Lower leg skin (tissue), 4 donors: ENCODE results near the gene RNF144A. TPM values are rescaled to one million over a fixed set of nuclear protein-coding genes. Genes with fewer than 3 reads are reported as not detected.

Experiments used
- DNase-seq, 2 donors: peaks; one replicate each; pipeline ENCODE4 v3.0.0-alpha.2; 2019; ENCODE audit warnings: low spot score in 2 of 2
- H3K4me3 ChIP-seq: fragments of 200-600 bp; sonication (generic); 2 replicates; pipeline ENCODE4 v1.5.1; 2017; ENCODE audit warnings: mild to moderate bottlenecking, low read depth; ENCODE audit not compliant: poor library complexity, severe bottlenecking
- POLR2A ChIP-seq, 2 donors: fragments of 450-650 bp; IDR thresholded peaks; one replicate each; pipeline ENCODE4 v1.6.1; 2016 to 2017; ENCODE audit warnings: antibody characterized with exemption in 2 of 2, mild to moderate bottlenecking in 1 of 2, moderate library complexity in 1 of 2
- WGBS, 2 donors: methylation state at CpG; one replicate each; pipeline ENCODE4 v1.1.5; 2018; 5-methylcytosine and 5-hydroxymethylcytosine counted together
- intact Hi-C: fragments of 100-400 bp; cut with DNase I; formaldehyde crosslinking; loops from one replicate; pipeline ENCODE4 v1.15.0; 2023; ENCODE audit warnings: low total_unique reads
- total RNA-seq, 4 donors: library from RNA; depleted of rRNA; stranded (reverse); fragments of >200 nt; gene quantifications; one replicate each; pipeline ENCODE4 v1.1.0, GENCODE V29; 2016
- TF ChIP-seq, protein P1 (sequence below), 3 donors: fragments of 450-650 bp; IDR thresholded peaks; one replicate each; pipeline ENCODE4 v1.5.1; 2016; ENCODE audit warnings: antibody characterized with exemption in 3 of 3, mild to moderate bottlenecking in 3 of 3, moderate library complexity in 2 of 3

RNF144A gene
- total RNA-seq, 4 donors from 2014 or later = 5.2 to 10.9 (median 7.6) TPM

- DNase-seq = no peak
- WGBS, 2 donors = 49 to 67% methylated on average over 11 of the region's 11 CpGs
- no peak overlapping the region for H3K4me3 ChIP-seq
- intact Hi-C loops = loop anchor here (10.0 kb wide), 1 partner anchor 102 kb away; the partner anchor contains the start of gene RNF144A
- TF ChIP-seq, protein P1, sequence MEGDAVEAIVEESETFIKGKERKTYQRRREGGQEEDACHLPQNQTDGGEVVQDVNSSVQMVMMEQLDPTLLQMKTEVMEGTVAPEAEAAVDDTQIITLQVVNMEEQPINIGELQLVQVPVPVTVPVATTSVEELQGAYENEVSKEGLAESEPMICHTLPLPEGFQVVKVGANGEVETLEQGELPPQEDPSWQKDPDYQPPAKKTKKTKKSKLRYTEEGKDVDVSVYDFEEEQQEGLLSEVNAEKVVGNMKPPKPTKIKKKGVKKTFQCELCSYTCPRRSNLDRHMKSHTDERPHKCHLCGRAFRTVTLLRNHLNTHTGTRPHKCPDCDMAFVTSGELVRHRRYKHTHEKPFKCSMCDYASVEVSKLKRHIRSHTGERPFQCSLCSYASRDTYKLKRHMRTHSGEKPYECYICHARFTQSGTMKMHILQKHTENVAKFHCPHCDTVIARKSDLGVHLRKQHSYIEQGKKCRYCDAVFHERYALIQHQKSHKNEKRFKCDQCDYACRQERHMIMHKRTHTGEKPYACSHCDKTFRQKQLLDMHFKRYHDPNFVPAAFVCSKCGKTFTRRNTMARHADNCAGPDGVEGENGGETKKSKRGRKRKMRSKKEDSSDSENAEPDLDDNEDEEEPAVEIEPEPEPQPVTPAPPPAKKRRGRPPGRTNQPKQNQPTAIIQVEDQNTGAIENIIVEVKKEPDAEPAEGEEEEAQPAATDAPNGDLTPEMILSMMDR (IDR thresholded peaks at IDR 0.05) = no peak
- no peak for TF ChIP-seq POLR2A (IDR thresholded peaks at IDR 0.05)
These were observed 99.5 kb downstream of the RNF144A start for GRCh38 chr2:7016601-7017211.

- TF ChIP-seq, protein P1 (IDR thresholded peaks at IDR 0.05) = no peak
- TF ChIP-seq POLR2A (IDR thresholded peaks at IDR 0.05) = no peak
- WGBS, 2 donors = 57 to 67% methylated on average over 14 of the region's 14 CpGs
- DNase-seq = no peak
- H3K4me3 ChIP-seq = no peak overlapping the region
- intact Hi-C loops = loop anchor here (10.0 kb wide), 1 partner anchor 103 kb away; the partner anchor contains the start of gene RNF144A
These were observed 100.6 kb downstream of the RNF144A start for GRCh38 chr2:7017671-7018281.

GRCh38 chr2:7018282-7018701, 101.1 kb downstream of the RNF144A start:
- H3K4me3 ChIP-seq = no peak overlapping the region
- intact Hi-C loops = loop anchor here (10.0 kb wide), 1 partner anchor 103 kb away; the partner anchor contains the start of gene RNF144A
- TF ChIP-seq POLR2A (IDR thresholded peaks at IDR 0.05) = no peak
- TF ChIP-seq, protein P1 (IDR thresholded peaks at IDR 0.05) = no peak
- 82 to 84% methylated on average over 12 of the region's 12 CpGs for WGBS, 2 donors
- DNase-seq = no peak

- intact Hi-C loops = loop anchor here (10.0 kb wide), 1 partner anchor 104 kb away; the partner anchor contains the start of gene RNF144A
- no peak for DNase-seq
- no peak overlapping the region for H3K4me3 ChIP-seq
- WGBS, 2 donors = 91% methylated on average over 5 of the region's 5 CpGs
- TF ChIP-seq, protein P1 (IDR thresholded peaks at IDR 0.05) = no peak
- no peak for TF ChIP-seq POLR2A (IDR thresholded peaks at IDR 0.05)
These were observed 101.6 kb downstream of the RNF144A start for GRCh38 chr2:7018767-7019166.

DNA sequence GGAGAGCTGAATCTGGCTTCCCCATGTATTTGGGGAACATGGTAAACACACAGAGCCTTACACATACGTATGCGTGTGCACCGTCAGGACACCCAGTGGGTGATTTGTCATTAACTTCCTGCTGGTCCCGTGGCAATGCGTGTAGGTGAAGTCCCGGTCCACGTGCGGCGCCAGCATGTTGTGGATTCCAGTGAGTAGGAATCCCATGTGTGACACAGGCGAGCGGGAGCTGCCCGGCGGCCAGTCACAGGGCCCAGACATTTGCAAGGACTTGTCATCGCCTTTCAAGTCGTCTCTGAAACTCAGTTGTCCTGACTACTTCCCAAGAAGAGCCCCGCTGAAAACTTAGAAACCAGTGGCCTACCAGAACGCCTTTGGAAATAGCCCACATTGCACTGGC, 102.0 kb downstream of the RNF144A start:
- DNase-seq = no peak
- no peak for TF ChIP-seq POLR2A (IDR thresholded peaks at IDR 0.05)
- TF ChIP-seq, protein P1 (IDR thresholded peaks at IDR 0.05) = no peak
- intact Hi-C loops = loop anchor here (10.0 kb wide), 1 partner anchor 104 kb away; the partner anchor contains the start of gene RNF144A
- no peak overlapping the region for H3K4me3 ChIP-seq
- WGBS, 2 donors = 88 to 94% methylated on average over 17 of the region's 17 CpGs
